GM23338 (cell line): ENCODE results near the gene MICAL3. TPM values are rescaled to one million over a fixed set of nuclear protein-coding genes. Genes with fewer than 3 reads are reported as not detected.

Experiments
- ATAC-seq: fragments of 200-7000 bp; cut with Tn5 transposase; 3 replicates; pipeline ENCODE4 v1.9.1; 2020
- DNase-seq: peaks from one replicate; pipeline ENCODE4 v3.0.0-alpha.2; 2015; ENCODE audit warnings: low spot score
- H2AFZ ChIP-seq: fragments of 200-600 bp; sonication (generic); 2 replicates; pipeline ENCODE4 v1.8.0; 2016; ENCODE audit warnings: antibody characterized with exemption, mild to moderate bottlenecking, moderate library complexity
- H3F3A ChIP-seq: fragments of 200-600 bp; sonication (generic); replicated peaks from 2 replicates; pipeline ENCODE4 v1.8.0; 2017; ENCODE audit warnings: antibody characterized with exemption, mixed run types, low read depth
- H3K27ac ChIP-seq: fragments of 200-600 bp; sonication (generic); 2 replicates; pipeline ENCODE4 v1.6.1; 2016; ENCODE audit warnings: low read depth
- H3K27me3 ChIP-seq: fragments of 200-600 bp; sonication (generic); 2 replicates; pipeline ENCODE4 v1.8.0; 2016; ENCODE audit warnings: mild to moderate bottlenecking, mixed run types, moderate library complexity; ENCODE audit not compliant: insufficient read depth
- H3K36me3 ChIP-seq: fragments of 200-600 bp; sonication (generic); 2 replicates; pipeline ENCODE4 v1.8.0; 2016; ENCODE audit warnings: mild to moderate bottlenecking; ENCODE audit not compliant: insufficient read depth
- H3K4me1 ChIP-seq: fragments of 200-600 bp; sonication (generic); 2 replicates; pipeline ENCODE4 v1.8.0; 2016; ENCODE audit warnings: mild to moderate bottlenecking, moderate library complexity; ENCODE audit not compliant: insufficient read depth
- H3K4me2 ChIP-seq: fragments of 200-600 bp; sonication (generic); 2 replicates; pipeline ENCODE4 v1.7.1; 2017; ENCODE audit warnings: mixed run types
- H3K4me3 ChIP-seq: fragments of 200-600 bp; sonication (generic); 2 replicates; pipeline ENCODE4 v1.6.1; 2016; ENCODE audit warnings: mixed run types
- H3K79me2 ChIP-seq: fragments of 200-600 bp; sonication (generic); replicated peaks from 2 replicates; pipeline ENCODE4 v1.8.0; 2017; ENCODE audit warnings: mild to moderate bottlenecking; ENCODE audit not compliant: insufficient read depth
- H3K9me2 ChIP-seq: fragments of 200-600 bp; sonication (generic); 2 replicates; pipeline ENCODE4 v1.8.0; 2017; ENCODE audit not compliant: insufficient read depth
- H4K20me1 ChIP-seq: fragments of 200-600 bp; sonication (generic); replicated peaks from 2 replicates; pipeline ENCODE4 v1.8.0; 2017; ENCODE audit warnings: mild to moderate bottlenecking; ENCODE audit not compliant: insufficient read depth
- H3K27ac Mint-ChIP-seq: 2 replicates; pipeline ENCODE4 v1.8.0; 2020; ENCODE audit warnings: inconsistent platforms, mild to moderate bottlenecking, moderate library complexity, mixed read lengths
- H3K27me3 Mint-ChIP-seq: 3 replicates; pipeline ENCODE4 v1.8.0; 2022; ENCODE audit warnings: low read depth, mild to moderate bottlenecking, moderate library complexity, mixed read lengths, inconsistent platforms; ENCODE audit not compliant: insufficient read depth, poor library complexity
- H3K36me3 Mint-ChIP-seq: 3 replicates; pipeline ENCODE4 v1.8.0; 2021; ENCODE audit warnings: low read depth, mild to moderate bottlenecking, inconsistent platforms, moderate library complexity, mixed read lengths
- H3K4me1 Mint-ChIP-seq: 3 replicates; pipeline ENCODE4 v1.8.0; 2020; ENCODE audit warnings: mild to moderate bottlenecking, inconsistent platforms, mixed read lengths
- H3K4me3 Mint-ChIP-seq: 3 replicates; pipeline ENCODE4 v1.8.0; 2021; ENCODE audit warnings: moderate library complexity, mild to moderate bottlenecking, inconsistent platforms, mixed read lengths
- H3K9me3 Mint-ChIP-seq: 3 replicates; pipeline ENCODE4 v1.8.0; 2020; ENCODE audit warnings: moderate library complexity, mild to moderate bottlenecking, inconsistent platforms, mixed read lengths
- CREB1 ChIP-seq: fragments of 250-450 bp; sonication (Bioruptor Pico); IDR thresholded peaks from 2 replicates; pipeline ENCODE4 v1.5.0; 2020; ENCODE audit warnings: low read depth, mild to moderate bottlenecking, moderate library complexity
- CTCF ChIP-seq, 2 experiments: fragments of 200-600 bp in 1 of 2; sonication (generic) in 1 of 2; conservative IDR thresholded peaks; 2 replicates each; pipeline versions ENCODE4 v1.5.1 to v1.6.1; 2016 to 2017; ENCODE audit warnings: antibody characterized with exemption in 2 of 2, low read depth in 2 of 2, mild to moderate bottlenecking in 2 of 2, moderate library complexity in 1 of 2
- ETS1 ChIP-seq: IDR thresholded peaks from 2 replicates; pipeline ENCODE4 v1.6.1; 2016; ENCODE audit warnings: antibody characterized with exemption
- EZH2phosphoT487 ChIP-seq: fragments of 200-600 bp; sonication (generic); IDR thresholded peaks from one replicate; pipeline ENCODE4 v1.8.1; 2018; ENCODE audit warnings: antibody characterized with exemption; ENCODE audit not compliant: unreplicated experiment
- NANOG ChIP-seq: IDR thresholded peaks from 2 replicates; pipeline ENCODE4 v1.6.1; 2016; ENCODE audit warnings: antibody characterized with exemption, borderline replicate concordance
- REST ChIP-seq: IDR thresholded peaks from one replicate; pipeline ENCODE4 v1.6.1; 2018; ENCODE audit warnings: antibody characterized with exemption; ENCODE audit not compliant: unreplicated experiment
- STAT1 ChIP-seq: IDR thresholded peaks from one replicate; pipeline ENCODE4 v1.6.1; 2016; ENCODE audit warnings: antibody characterized with exemption; ENCODE audit not compliant: unreplicated experiment
- ZNF114 ChIP-seq: fragments of 250-450 bp; sonication (Bioruptor Pico); IDR thresholded peaks from 2 replicates; pipeline ENCODE4 v1.5.0; 2020; ENCODE audit warnings: mild to moderate bottlenecking, moderate library complexity
- ZNF331 ChIP-seq: fragments of 250-450 bp; sonication (Bioruptor Pico); IDR thresholded peaks from 2 replicates; pipeline ENCODE4 v1.5.0; 2020; ENCODE audit warnings: low read depth, mild to moderate bottlenecking, moderate library complexity
- polyA plus RNA-seq: library from polyadenylated mRNA; unstranded; fragments of >200 nt; fragmentation: Nextera tagmentation; extraction: Ambion mirVana; gene quantifications from 2 replicates; pipeline ENCODE4 v1.2.1, GENCODE V29; 2016
- total RNA-seq: library from RNA; depleted of rRNA; stranded (reverse); fragments of >200 nt; shearing (Covaris generic); gene quantifications from 2 replicates; pipeline ENCODE4 v1.2.3, GENCODE V29; 2014

MICAL3 gene
- total and polyA plus RNA-seq, 2 experiments from 2014 or later: 10.1 to 33.9 TPM

DNA sequence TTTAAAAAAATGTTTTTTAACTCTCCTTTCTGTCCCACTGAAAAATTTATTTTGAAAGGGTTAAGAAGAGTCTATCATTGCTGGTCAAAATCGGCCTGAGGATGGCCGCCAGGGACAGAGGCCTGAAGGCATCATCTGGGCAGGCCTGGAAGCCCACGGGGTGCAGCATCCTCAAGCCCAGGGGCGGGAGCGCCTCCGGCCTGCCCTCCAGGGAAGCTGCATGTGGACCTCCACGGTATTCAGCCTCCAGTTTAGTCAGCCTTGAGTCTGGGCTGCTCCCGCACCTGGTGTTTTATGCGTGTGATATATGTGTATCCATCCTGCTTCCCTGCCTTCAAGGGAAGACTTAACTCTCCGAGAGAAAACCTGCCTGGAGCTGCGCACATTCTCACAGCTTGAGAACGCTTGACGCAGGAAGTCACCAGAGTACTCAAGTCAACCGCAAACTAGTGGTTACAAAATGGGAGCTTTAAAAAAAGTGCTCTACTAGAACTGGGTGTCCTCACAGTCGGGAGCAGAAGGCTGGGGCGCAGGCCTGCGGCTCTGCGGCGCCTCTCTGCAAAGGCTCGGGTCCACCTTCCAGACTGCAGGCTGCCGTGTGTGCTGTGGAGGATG is 236.5 kb downstream of the MICAL3 start:
- DNase-seq: no peak
- no peaks in the 10 kb centered on the region for H3K79me2 ChIP-seq
- no peak overlapping the region for H3K4me3 ChIP-seq
- Mint-ChIP-seq H3K27ac (no peak overlapping the region), H3K27me3 (peaks cover 13% of the 10 kb centered on the region), H3K4me3 (no peak overlapping the region; the same call in 2 of the 3 replicates), H3K4me1 (peaks cover 4% of the 10 kb centered on the region; the same call in 2 of the 3 replicates), H3K9me3 (no peaks in the 10 kb centered on the region), H3K36me3 (no peaks in the 10 kb centered on the region)
- no peak overlapping the region for H3K4me2 ChIP-seq
- no peak for ATAC-seq
- H3K27me3 ChIP-seq: no peaks in the 10 kb centered on the region
- H3K9me2 ChIP-seq: no peaks in the 10 kb centered on the region
- no peak overlapping the region for H2AFZ ChIP-seq
- TF ChIP-seq EZH2phosphoT487: no peak
- TF ChIP-seq ZNF331 (CRISPR knock-in tag): no peak
- no peak for TF ChIP-seq CTCF (conservative IDR thresholded peaks at IDR 0.05; ENCODE audit: low read depth in 2 of 2)
- no peak for TF ChIP-seq CREB1
- no peak for TF ChIP-seq ZNF114 (CRISPR knock-in tag)
- TF ChIP-seq NANOG: no peak
- no peak for TF ChIP-seq REST
- TF ChIP-seq STAT1: no peak
- no peak overlapping the region for H3K27ac ChIP-seq
- no peaks in the 10 kb centered on the region for H3K36me3 ChIP-seq
- H3K4me1 ChIP-seq: no peaks in the 10 kb centered on the region; the same call in 1 of the 2 replicates
- H4K20me1 ChIP-seq: no peaks in the 10 kb centered on the region
- H3F3A ChIP-seq: 0 out of 2 replicates have a peak, but pooled peaks cover 5% of the 10 kb centered on the region

GRCh38 chr22:17787241-17787640 is 237.1 kb downstream of the MICAL3 start:
- no peak for ATAC-seq
- H3K4me2 ChIP-seq: no peak overlapping the region
- no peaks in the 10 kb centered on the region for H3K36me3 ChIP-seq
- H3K9me2 ChIP-seq: no peaks in the 10 kb centered on the region
- no peak overlapping the region for H3K27ac ChIP-seq
- Mint-ChIP-seq H3K4me1 (peaks cover 4% of the 10 kb centered on the region; the same call in 2 of the 3 replicates), H3K36me3 (no peaks in the 10 kb centered on the region), H3K9me3 (no peaks in the 10 kb centered on the region), H3K27me3 (peaks cover 14% of the 10 kb centered on the region), H3K4me3 (no peak overlapping the region; the same call in 2 of the 3 replicates), H3K27ac (no peak overlapping the region; the same call in 1 of the 2 replicates)
- no peak for TF ChIP-seq ETS1
- TF ChIP-seq STAT1: no peak
- no peaks in the 10 kb centered on the region; the same call in 1 of the 2 replicates for H3K4me1 ChIP-seq
- no peaks in the 10 kb centered on the region for H3K79me2 ChIP-seq
- H3K4me3 ChIP-seq: no peak overlapping the region
- H3F3A ChIP-seq: 0 out of 2 replicates have a peak, but pooled peaks cover 5% of the 10 kb centered on the region
- no peaks in the 10 kb centered on the region for H3K27me3 ChIP-seq
- H2AFZ ChIP-seq: no peak overlapping the region
- no peak for DNase-seq
- no peaks in the 10 kb centered on the region for H4K20me1 ChIP-seq
